Heart left ventricle (tissue), 13 donors: ENCODE measurements around the gene MAPK8IP1.
"Not testable (repeated sequence)": the region's sequence is repeated elsewhere in the genome, so short reads cannot be mapped to it uniquely, and the experiment has no call there.

Experiments used
- POLR2A ChIP-seq, 2 donors: fragments of 450-650 bp; IDR thresholded peaks; one replicate each; pipeline ENCODE4 v1.6.1; 2017; ENCODE audit warnings: antibody characterized with exemption in 2 of 2, mild to moderate bottlenecking in 2 of 2, moderate library complexity in 2 of 2
- TF ChIP-seq, protein P1 (sequence below), 12 donors: fragments of 200-600 bp; sonication (generic) in 4 of 12; IDR thresholded peaks; one replicate each; pipeline versions ENCODE4 v1.5.0 to v1.8.0; 2018 to 2022; ENCODE audit warnings: antibody characterized with exemption in 12 of 12, mild to moderate bottlenecking in 5 of 12
- donor health status: ischemic (EF 13 %, LVEDD 7.1; RV severe dilation, severe dysfunction).
- donor health status: DM: no; HTN: yes; CAD: no.
- donor health status: DM: no; HTN: no; CAD: no.
- donor health status: ischemic (EF 25% LVEDD 6.9; RV normal size, moderate dysfunction).
- donor health status: ischemic (EF 25% LVEDD 5.7; RV mildly dilated, moderate dysfunction).
- donor health status: ischemic (EF 35%, LVEDD 5.7; RV mildly dilated, moderate dysfunction).
- donor health status: nonischemic (EF 11% LVEDD 7.7; RV severe dilation, severe dysfunction).
- donor health status: DM: yes; HTN: yes; CAD: no.
- donor health status: PGD.
- donor health status: ischemic (EF 29% LVEDD 5.4; RV normal size, mild dysfunction).
- donor health status: nonischemic (EF 23%, LVEDD 6.1; RV moderate dilation, normal function).

DNA sequence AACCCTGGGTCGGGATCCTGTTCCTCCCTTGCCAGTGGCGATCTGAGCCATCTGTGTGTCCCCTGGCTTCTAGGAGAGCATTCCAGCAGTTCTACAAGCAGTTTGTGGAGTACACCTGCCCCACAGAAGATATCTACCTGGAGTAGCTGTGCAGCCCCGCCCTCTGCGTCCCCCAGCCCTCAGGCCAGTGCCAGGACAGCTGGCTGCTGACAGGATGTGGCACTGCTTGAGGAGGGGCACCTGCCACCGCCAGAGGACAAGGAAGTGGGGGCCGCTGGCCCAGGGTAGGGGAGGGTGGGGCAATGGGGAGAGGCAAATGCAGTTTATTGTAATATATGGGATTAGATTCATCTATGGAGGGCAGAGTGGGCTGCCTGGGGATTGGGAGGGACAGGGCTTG lies 20.1 kb downstream of the MAPK8IP1 start:
- TF ChIP-seq, protein P1, sequence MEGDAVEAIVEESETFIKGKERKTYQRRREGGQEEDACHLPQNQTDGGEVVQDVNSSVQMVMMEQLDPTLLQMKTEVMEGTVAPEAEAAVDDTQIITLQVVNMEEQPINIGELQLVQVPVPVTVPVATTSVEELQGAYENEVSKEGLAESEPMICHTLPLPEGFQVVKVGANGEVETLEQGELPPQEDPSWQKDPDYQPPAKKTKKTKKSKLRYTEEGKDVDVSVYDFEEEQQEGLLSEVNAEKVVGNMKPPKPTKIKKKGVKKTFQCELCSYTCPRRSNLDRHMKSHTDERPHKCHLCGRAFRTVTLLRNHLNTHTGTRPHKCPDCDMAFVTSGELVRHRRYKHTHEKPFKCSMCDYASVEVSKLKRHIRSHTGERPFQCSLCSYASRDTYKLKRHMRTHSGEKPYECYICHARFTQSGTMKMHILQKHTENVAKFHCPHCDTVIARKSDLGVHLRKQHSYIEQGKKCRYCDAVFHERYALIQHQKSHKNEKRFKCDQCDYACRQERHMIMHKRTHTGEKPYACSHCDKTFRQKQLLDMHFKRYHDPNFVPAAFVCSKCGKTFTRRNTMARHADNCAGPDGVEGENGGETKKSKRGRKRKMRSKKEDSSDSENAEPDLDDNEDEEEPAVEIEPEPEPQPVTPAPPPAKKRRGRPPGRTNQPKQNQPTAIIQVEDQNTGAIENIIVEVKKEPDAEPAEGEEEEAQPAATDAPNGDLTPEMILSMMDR (IDR thresholded peaks at IDR 0.05) = not testable (repeated sequence)
- not testable (repeated sequence) for TF ChIP-seq POLR2A (IDR thresholded peaks at IDR 0.05)
